NB4 (cell line): ENCODE data around the gene MEX3D.
"Not testable (repeated sequence)": the region's sequence is repeated elsewhere in the genome, so short reads cannot be mapped to it uniquely, and the experiment has no call there.

Source experiments
- DNase-seq: peaks from one replicate; pipeline ENCODE4 v3.0.0; 2010; ENCODE audit warnings: low read depth
- H3K4me3 ChIP-seq: one replicate; pipeline ENCODE4 v1.5.1; 2011; ENCODE audit warnings: mild to moderate bottlenecking, low read depth, low read length, moderate library complexity
- CTCF ChIP-seq: IDR thresholded peaks from one replicate; pipeline ENCODE4 v1.5.1; 2012; ENCODE audit warnings: low read depth, low read length
- MAX ChIP-seq: IDR thresholded peaks from 2 replicates; pipeline ENCODE4 v1.6.1; 2011; ENCODE audit warnings: low read depth, low read length
- MYC ChIP-seq: IDR thresholded peaks from 2 replicates; pipeline ENCODE4 v1.6.1; 2011; ENCODE audit warnings: low read depth, low read length
- POLR2A ChIP-seq: IDR thresholded peaks from 2 replicates; pipeline ENCODE4 v1.6.1; 2011; ENCODE audit warnings: mild to moderate bottlenecking; ENCODE audit not compliant: insufficient read length; ENCODE audit errors: extremely low read depth

Gene MEX3D

GRCh38 chr19:1521636-1522035 lies 46.5 kb downstream of the MEX3D start:
- H3K4me3 ChIP-seq: no peak overlapping the region
- no peak for DNase-seq
- TF ChIP-seq MAX (no peak), POLR2A (no peak), MYC (no peak), CTCF (no peak)

GRCh38 chr19:1520203-1520780 lies 47.8 kb downstream of the MEX3D start:
- no peak for TF ChIP-seq CTCF
- no peak for TF ChIP-seq MYC
- TF ChIP-seq POLR2A: no peak
- TF ChIP-seq MAX: no peak
- H3K4me3 ChIP-seq: no peak overlapping the region
- DNase-seq: peak; percentile 31

GRCh38 chr19:1519802-1520201 lies 48.3 kb downstream of the MEX3D start:
- not testable (repeated sequence) for DNase-seq, H3K4me3 ChIP-seq

GRCh38 chr19:1518471-1518870 lies 49.7 kb downstream of the MEX3D start:
- H3K4me3 ChIP-seq: no peak overlapping the region
- no peak for DNase-seq
- TF ChIP-seq POLR2A (no peak), MYC (no peak), MAX (no peak), CTCF (no peak)

GRCh38 chr19:1516395-1516753 lies 51.8 kb downstream of the MEX3D start:
- H3K4me3 ChIP-seq: no peak overlapping the region
- no peak for DNase-seq
- TF ChIP-seq POLR2A (no peak), MAX (no peak), MYC (no peak), CTCF (no peak)

GRCh38 chr19:1514986-1515721 lies 53.0 kb downstream of the MEX3D start:
- no peak for DNase-seq
- TF ChIP-seq POLR2A (no peak), CTCF (no peak), MYC (no peak), MAX (no peak)

More at GRCh38 chr19:1514986-1515721, 53.0 kb downstream of the MEX3D start:
- H3K4me3 ChIP-seq: no peak overlapping the region
